ENCODE measurements around the gene ALKAL2.

The ALKAL2 gene

DNA sequence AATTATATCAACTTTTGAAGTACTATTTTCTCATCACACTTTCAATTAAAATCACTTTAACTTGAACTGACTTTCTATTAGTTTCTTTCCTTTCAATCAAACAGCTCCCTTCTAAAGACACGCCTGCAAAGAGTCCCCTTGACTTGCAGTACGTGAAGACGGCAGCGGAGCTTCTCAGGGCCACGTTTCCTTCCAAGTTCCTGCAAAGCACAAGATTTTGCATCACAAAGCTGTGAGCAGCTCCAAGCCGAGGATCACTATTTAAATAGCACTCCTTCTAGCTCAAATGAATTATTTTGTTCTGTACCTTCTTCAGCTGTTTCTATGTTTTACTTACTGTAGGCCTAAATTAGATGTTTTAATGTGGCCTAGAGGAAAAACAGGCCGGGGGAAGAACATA is 54.9 kb downstream of the ALKAL2 start:
- no peak for DNase-seq (ENCODE audit: low spot score)
- TF ChIP-seq, protein P1, sequence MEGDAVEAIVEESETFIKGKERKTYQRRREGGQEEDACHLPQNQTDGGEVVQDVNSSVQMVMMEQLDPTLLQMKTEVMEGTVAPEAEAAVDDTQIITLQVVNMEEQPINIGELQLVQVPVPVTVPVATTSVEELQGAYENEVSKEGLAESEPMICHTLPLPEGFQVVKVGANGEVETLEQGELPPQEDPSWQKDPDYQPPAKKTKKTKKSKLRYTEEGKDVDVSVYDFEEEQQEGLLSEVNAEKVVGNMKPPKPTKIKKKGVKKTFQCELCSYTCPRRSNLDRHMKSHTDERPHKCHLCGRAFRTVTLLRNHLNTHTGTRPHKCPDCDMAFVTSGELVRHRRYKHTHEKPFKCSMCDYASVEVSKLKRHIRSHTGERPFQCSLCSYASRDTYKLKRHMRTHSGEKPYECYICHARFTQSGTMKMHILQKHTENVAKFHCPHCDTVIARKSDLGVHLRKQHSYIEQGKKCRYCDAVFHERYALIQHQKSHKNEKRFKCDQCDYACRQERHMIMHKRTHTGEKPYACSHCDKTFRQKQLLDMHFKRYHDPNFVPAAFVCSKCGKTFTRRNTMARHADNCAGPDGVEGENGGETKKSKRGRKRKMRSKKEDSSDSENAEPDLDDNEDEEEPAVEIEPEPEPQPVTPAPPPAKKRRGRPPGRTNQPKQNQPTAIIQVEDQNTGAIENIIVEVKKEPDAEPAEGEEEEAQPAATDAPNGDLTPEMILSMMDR (IDR thresholded peaks at IDR 0.05): no peak
- Histone ChIP-seq H3K27ac (no peak overlapping the region), H3K4me3 (no peak overlapping the region)

DNA sequence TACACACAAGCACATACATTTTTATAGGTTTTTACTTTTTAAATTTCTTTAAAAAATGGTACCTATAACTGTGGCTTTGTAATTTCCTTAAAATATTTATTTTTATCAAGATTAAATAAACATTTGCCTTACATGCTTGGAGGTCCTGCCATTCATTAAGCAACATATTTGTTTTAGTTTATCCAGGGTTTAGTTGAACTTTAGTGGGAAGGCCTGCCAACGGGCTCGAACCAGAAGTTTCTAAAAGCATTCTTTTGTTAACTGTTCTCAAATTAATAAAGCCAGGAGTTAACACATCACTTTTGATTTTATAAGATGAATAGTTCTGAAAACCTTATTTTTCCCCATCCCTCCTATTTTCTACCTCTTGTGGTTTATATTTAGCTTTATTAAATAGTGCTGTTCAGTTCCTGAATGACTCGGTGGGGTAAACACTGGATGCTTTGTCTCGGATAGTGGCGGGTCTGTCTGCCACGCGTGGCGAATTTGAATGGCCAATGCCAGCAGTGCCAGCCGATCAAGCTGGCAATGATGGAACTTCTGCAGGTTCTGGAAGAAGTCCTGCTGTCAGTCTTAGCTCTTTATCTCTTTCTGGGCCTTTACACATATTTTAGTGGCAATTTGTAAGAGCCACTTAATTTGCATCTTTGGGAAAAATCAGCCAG is 56.2 kb downstream of the ALKAL2 start:
- no peak for DNase-seq (ENCODE audit: low spot score)
- Histone ChIP-seq H3K4me3 (no peak overlapping the region), H3K27ac (no peak overlapping the region)
- TF ChIP-seq, protein P1 (IDR thresholded peaks at IDR 0.05): no peak

Data from coronary artery (tissue), 2 donors.